HEK293 (cell line): ENCODE measurements around the gene SPDL1.

Source experiments
- ZFP37 ChIP-seq: fragments of 450-650 bp; formaldehyde crosslinking; IDR thresholded peaks from 2 replicates; pipeline ENCODE4 v1.5.1; 2016; ENCODE audit warnings: missing biosample characterization, missing genetic modification characterization
- ZNF274 ChIP-seq, 2 experiments: fragments of 200-500 bp in 1 of 2; fragments of 450-650 bp in 1 of 2; sonication (Bioruptor generic) in 1 of 2; formaldehyde crosslinking in 1 of 2; IDR thresholded peaks; 2 replicates each; pipeline versions ENCODE4 v1.5.1 to v1.6.1; 2014 to 2016; ENCODE audit warnings: borderline replicate concordance in 1 of 2, inconsistent platforms in 1 of 2, low read length in 1 of 2, missing biosample characterization in 1 of 2, missing genetic modification characterization in 1 of 2
- ZNF280C ChIP-seq: fragments of 450-650 bp; formaldehyde crosslinking; IDR thresholded peaks from 2 replicates; pipeline ENCODE4 v1.5.1; 2016; ENCODE audit warnings: missing biosample characterization, missing genetic modification characterization
- ZNF544 ChIP-seq: fragments of 450-650 bp; formaldehyde crosslinking; IDR thresholded peaks from 2 replicates; pipeline ENCODE4 v1.5.0; 2017; ENCODE audit warnings: missing biosample characterization, missing genetic modification characterization
- ZNF555 ChIP-seq: fragments of 450-650 bp; formaldehyde crosslinking; conservative IDR thresholded peaks from 2 replicates; pipeline ENCODE4 v1.5.1; 2017; ENCODE audit warnings: missing biosample characterization, mild to moderate bottlenecking, missing genetic modification characterization, inconsistent platforms
- ZNF624 ChIP-seq: fragments of 450-650 bp; formaldehyde crosslinking; IDR thresholded peaks from 2 replicates; pipeline ENCODE4 v1.5.1; 2017; ENCODE audit warnings: missing biosample characterization, missing genetic modification characterization
- TF ChIP-seq, protein P1 (sequence below): fragments of 450-650 bp; formaldehyde crosslinking; IDR thresholded peaks from 2 replicates; pipeline ENCODE4 v1.5.1; 2016; ENCODE audit warnings: missing biosample characterization, missing genetic modification characterization
- TF ChIP-seq, protein P2 (sequence below): fragments of 450-650 bp; formaldehyde crosslinking; IDR thresholded peaks from 2 replicates; pipeline ENCODE4 v1.5.1; 2016; ENCODE audit warnings: missing biosample characterization, missing genetic modification characterization, low read depth
- TF ChIP-seq, protein P3 (sequence below): fragments of 450-650 bp; formaldehyde crosslinking; IDR thresholded peaks from 2 replicates; pipeline ENCODE4 v1.5.1; 2016; ENCODE audit warnings: missing biosample characterization, missing genetic modification characterization
- TF ChIP-seq, protein P4 (sequence below): sonication (generic); formaldehyde crosslinking; IDR thresholded peaks from 2 replicates; pipeline ENCODE4 v1.8.1; 2022; ENCODE audit warnings: mild to moderate bottlenecking, moderate library complexity, missing genetic modification reagents

DNA sequence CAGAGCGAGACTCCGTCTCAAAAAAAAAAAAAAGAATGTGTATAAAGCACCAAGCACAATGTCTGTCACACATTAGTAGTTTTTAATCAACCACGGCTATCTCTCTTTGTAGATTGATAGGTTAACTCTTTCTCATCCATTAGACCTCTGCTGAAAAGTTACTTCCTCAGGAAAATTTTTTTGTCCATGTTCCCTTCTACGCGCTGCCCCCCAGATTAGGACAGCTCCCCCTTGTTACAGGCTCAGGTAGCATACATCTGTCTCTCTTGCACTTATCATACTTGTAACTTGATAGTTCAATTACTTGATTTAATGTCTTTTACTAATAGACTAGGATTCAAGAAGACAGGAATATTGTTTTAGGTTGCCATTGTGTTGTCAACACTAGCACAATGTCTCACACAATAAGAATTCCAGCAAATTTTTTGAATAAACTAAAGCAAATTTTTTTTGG lies 1.5 kb downstream of the SPDL1 start:
- TF ChIP-seq ZNF544 (no peak), ZNF280C (tag by site-specific recombination) (no peak), ZNF555 (tag by site-specific recombination) (no peak), ZNF624 (tag by site-specific recombination) (no peak), ZNF274 (IDR thresholded peaks at IDR 0.05; ENCODE audit: low read length) (no peak), ZNF274 (tag by site-specific recombination; IDR thresholded peaks at IDR 0.05; ENCODE audit: borderline replicate concordance) (no peak), ZFP37 (tag by site-specific recombination) (no peak)
- TF ChIP-seq, protein P1, sequence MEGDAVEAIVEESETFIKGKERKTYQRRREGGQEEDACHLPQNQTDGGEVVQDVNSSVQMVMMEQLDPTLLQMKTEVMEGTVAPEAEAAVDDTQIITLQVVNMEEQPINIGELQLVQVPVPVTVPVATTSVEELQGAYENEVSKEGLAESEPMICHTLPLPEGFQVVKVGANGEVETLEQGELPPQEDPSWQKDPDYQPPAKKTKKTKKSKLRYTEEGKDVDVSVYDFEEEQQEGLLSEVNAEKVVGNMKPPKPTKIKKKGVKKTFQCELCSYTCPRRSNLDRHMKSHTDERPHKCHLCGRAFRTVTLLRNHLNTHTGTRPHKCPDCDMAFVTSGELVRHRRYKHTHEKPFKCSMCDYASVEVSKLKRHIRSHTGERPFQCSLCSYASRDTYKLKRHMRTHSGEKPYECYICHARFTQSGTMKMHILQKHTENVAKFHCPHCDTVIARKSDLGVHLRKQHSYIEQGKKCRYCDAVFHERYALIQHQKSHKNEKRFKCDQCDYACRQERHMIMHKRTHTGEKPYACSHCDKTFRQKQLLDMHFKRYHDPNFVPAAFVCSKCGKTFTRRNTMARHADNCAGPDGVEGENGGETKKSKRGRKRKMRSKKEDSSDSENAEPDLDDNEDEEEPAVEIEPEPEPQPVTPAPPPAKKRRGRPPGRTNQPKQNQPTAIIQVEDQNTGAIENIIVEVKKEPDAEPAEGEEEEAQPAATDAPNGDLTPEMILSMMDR (tag by site-specific recombination): no peak
- TF ChIP-seq, protein P2, sequence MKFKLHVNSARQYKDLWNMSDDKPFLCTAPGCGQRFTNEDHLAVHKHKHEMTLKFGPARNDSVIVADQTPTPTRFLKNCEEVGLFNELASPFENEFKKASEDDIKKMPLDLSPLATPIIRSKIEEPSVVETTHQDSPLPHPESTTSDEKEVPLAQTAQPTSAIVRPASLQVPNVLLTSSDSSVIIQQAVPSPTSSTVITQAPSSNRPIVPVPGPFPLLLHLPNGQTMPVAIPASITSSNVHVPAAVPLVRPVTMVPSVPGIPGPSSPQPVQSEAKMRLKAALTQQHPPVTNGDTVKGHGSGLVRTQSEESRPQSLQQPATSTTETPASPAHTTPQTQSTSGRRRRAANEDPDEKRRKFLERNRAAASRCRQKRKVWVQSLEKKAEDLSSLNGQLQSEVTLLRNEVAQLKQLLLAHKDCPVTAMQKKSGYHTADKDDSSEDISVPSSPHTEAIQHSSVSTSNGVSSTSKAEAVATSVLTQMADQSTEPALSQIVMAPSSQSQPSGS: no peak
- TF ChIP-seq, protein P3, sequence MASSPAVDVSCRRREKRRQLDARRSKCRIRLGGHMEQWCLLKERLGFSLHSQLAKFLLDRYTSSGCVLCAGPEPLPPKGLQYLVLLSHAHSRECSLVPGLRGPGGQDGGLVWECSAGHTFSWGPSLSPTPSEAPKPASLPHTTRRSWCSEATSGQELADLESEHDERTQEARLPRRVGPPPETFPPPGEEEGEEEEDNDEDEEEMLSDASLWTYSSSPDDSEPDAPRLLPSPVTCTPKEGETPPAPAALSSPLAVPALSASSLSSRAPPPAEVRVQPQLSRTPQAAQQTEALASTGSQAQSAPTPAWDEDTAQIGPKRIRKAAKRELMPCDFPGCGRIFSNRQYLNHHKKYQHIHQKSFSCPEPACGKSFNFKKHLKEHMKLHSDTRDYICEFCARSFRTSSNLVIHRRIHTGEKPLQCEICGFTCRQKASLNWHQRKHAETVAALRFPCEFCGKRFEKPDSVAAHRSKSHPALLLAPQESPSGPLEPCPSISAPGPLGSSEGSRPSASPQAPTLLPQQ (tag by site-specific recombination): no peak
- TF ChIP-seq, protein P4, sequence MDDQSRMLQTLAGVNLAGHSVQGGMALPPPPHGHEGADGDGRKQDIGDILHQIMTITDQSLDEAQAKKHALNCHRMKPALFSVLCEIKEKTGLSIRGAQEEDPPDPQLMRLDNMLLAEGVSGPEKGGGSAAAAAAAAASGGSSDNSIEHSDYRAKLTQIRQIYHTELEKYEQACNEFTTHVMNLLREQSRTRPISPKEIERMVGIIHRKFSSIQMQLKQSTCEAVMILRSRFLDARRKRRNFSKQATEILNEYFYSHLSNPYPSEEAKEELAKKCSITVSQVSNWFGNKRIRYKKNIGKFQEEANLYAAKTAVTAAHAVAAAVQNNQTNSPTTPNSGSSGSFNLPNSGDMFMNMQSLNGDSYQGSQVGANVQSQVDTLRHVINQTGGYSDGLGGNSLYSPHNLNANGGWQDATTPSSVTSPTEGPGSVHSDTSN (CRISPR knock-in tag): no peak
